Activated T-helper 1 cell treated with anti-CD3 and anti-CD28 coated beads, Interleukin-2, amount 50 U/mL, for 16 hours (primary cell): ENCODE measurements around the gene DHTKD1.
"Not testable (repeated sequence)": the region's sequence is repeated elsewhere in the genome, so short reads cannot be mapped to it uniquely, and the experiment has no call there.

ENCODE experiments used
- DNase-seq, 2 donors: peaks; one replicate each; pipeline ENCODE4 v3.0.0-alpha.2; 2020; ENCODE audit warnings: low read depth in 1 of 2, low spot score in 1 of 2

The DHTKD1 gene

DNA sequence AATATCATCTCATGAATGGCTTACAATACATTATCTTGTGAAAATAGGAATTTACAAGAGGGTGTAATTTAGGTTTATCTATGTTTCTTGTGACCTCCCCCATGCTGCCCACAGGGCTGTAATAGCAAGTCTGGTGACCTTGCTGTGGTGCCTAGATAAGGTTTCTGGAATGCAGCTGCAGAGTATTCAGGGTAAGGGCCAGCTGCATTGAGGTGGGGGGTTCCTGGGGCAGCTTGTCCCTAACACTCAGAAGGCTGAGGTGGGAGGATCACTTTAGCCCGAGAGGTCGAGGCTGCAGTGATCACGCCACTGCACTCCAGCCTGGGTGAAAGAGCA is 5.3 kb upstream of the DHTKD1 start:
- no peak for DNase-seq

DNA sequence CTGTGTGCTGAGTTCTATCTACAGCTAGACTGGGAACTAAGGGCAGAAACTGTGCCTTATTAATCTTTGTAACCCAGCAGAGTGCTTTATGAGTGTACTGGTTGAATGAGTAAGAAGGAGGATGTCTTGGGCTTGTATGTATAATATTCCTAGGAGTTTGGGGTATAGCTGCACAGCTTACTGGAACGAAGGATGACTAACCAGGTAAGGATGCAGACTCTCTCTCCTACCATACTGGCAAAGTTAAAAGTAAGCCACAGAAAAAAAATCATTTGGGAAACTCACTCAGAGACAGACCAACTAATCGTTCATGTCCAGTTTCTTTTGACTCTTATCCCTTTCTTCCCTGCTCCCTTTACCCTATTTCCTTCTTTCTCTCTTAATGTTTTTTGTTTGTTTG is 1.4 kb upstream of the DHTKD1 start:
- DNase-seq: no peak

DNA sequence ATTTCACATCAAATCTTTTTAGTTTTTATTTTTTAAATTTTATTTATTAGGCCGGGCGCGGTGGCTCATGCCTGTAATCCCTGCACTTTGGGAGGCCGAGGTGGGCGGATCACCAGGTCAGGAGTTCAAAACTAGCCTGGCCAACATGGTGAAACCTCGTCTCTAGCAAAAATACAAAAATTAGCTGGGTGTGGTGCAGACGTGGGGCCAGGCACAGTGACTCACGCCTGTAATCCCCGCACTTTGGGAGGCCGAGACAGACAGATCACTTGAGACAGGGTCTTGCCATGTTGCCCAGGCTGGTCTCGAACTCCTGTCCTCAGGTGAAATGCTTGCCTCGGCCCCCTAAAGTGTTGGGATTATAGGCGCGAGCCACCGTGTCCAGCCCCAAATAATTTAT is 2.7 kb downstream of the DHTKD1 start:
- not testable (repeated sequence) for DNase-seq

DNA sequence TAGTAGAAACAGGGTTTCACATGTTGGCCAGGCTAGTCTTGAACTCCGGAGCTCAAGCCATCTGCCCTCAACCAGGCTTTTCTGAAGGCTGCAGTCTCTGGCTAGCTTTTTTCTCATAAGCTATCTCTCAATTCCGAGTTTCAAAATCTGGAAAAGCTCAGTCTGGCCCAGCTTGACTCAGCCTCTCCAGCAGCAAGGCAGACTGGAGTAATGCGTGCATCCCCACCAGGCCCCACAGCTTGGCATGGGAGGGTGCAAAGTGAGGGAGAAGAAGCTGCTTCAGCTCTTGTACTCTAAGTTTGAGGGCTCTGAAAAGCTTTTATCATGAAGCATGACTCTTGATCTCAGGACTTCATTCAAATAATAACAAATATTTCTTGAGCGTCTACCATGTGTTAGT is 4.8 kb downstream of the DHTKD1 start:
- no peak for DNase-seq

DNA sequence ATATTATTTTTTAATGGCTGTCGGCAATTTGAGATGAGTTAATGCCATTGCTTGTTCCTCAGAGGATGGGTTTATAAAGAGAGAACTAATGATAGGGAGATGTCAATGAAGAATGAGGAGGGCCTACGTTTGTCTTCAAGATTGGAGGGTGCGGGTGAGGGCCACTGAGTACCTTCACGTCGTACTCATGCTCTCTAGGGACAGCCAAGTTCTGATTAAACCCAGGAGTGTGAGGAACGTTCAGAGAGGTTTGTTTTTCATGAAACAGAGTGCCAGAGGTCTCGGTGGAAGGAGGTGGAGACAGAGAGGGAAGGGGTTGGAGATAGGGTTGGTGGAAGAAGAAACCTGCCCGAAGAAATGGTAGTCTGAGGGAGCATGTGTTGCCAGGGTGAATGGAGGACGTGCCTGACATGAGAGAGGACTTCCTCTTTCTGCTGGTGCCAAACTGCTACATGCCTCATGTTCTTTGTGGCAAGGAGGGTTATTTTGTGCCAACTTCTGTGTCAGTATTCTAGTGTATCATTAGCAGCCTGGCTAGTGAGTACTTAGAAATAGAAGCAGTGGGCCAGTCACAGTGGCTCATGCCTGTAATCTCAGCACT is 8.9 kb downstream of the DHTKD1 start:
- DNase-seq: no peak

DNA sequence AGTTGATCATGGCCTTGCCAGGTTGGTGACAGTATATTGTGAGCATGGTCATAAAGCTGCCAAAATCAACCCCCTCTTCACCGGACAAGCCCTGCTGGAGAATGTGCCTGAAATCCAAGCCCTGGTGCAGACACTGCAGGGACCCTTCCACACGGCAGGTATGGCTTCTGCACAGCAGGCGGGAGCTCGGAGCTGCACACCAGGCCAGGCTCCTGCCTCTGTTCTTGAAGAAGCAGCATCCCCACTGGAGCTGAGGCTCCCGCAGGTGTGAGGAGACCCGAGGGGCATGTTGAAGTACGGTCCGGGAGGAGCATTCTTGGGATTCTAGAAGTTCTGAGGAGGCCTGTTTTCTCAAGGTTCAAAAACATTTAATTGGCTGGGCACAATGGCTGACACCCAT is 12.7 kb downstream of the DHTKD1 start:
- no peak for DNase-seq

DNA sequence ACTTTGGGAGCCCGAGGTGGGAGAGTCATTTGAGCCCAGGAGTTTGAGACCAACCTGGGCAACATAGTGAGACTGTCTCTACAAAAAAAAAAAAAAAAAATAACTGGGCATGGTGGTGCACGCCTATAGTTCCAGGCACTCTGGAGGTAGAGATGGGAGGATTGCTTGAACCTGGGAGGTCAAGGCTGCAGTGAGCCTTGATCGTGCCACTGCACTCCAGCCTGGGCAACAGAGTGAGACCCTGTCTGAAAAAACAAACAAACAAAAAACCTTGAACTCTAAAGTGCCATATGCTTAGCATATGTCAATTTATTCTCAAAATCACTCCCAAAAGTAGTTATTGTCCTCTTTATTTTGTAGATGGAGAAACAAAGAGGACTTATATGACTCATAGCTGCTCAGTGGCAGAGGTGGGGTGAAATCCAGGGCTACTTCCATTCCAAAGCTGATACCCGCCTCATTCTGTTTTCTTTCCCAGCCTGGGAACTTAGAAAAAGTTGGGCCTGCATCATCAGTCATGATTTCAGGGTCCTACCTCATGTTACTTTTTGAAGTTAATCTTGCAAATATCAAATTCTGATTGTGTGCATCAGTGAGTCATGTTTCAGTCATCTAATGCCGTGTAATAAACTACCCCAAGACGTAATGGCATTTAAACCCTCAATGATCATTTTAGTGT is 13.3 kb downstream of the DHTKD1 start:
- no peak for DNase-seq

DNA sequence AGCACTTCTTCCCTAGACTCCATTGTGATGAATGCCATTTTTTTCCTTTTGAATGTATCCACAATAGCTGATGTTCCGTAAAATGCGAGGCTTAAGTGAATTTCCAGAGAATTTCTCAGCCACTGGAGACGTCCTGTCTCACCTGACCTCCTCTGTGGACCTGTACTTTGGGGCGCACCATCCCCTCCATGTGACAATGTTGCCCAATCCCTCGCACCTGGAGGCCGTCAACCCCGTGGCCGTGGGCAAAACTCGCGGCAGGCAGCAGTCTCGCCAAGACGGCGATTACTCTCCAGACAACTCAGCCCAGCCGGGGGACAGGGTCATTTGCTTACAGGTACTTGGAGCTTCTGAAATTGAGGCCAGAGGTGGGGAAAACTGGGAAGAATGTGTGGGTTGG is 20.2 kb downstream of the DHTKD1 start:
- DNase-seq: no peak

DNA sequence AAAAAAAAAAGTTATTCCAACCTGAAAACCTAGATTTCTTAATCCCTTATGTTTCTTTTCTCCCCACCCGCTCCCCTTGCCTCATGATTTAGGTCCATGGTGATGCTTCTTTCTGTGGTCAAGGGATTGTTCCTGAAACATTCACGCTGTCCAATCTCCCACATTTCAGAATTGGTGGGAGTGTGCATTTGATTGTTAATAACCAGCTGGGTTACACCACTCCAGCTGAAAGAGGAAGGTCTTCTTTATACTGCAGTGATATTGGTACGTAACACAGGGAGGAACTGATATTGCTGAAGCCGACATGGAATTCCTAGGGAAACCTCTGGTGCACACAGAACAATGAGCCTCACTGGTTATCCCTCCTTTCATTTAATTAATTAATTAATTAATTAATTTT is 22.7 kb downstream of the DHTKD1 start:
- no peak for DNase-seq

DNA sequence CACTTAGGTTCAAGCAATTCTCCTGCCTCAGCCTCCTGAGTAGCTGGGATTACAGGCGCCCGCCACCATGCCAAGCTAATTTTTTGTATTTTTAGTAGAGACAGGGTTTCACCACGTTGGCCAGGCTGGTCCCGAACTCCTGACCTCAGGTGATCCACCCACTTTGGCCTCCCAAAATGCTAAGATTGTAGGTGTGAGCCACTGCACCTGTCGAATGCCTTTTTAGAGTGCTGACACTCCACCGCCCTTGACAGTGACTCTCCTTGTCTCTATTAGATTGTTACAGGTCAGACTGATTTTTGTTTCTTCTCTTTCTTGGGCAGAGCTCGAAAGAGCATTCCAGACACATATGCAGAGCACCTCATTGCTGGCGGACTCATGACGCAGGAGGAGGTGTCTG is 28.6 kb downstream of the DHTKD1 start:
- DNase-seq: not testable (repeated sequence)

DNA sequence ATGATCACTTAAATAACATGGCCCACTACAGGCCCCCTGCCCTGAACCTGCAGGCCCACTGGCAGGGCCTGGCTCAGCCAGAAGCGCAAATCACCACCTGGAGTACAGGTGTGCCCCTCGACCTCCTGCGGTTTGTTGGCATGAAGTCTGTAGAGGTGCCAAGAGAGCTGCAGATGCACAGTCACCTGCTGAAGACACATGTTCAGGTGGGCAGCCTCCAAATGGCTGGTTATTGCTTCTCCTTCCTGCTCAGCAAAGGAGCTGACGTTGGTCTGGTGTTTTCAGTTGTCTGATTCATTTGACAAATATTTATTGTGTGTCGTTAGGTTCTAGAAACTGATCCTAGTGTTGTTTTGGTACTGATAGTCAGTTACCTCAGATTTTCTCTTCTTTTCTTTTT is 29.0 kb downstream of the DHTKD1 start:
- DNase-seq: no peak

DNA sequence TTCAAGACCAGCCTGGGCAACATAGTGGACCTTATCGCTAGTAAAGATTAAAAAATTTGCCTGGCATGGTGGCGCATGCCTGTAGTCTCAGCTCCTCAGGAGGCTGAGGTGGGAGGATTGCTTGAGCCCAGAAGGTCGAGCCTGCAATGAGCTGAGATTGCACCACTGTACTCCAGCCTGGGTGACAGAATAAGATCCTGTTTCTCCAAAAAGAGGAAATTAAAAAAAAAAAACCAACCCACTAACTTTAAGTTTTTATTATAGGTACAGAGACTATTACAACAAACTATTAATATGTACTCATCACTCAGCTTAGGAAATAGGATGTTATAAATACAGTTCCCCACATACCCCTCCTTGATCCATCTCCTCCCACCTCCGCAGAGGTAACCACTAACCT is 30.2 kb downstream of the DHTKD1 start:
- DNase-seq: no peak

DNA sequence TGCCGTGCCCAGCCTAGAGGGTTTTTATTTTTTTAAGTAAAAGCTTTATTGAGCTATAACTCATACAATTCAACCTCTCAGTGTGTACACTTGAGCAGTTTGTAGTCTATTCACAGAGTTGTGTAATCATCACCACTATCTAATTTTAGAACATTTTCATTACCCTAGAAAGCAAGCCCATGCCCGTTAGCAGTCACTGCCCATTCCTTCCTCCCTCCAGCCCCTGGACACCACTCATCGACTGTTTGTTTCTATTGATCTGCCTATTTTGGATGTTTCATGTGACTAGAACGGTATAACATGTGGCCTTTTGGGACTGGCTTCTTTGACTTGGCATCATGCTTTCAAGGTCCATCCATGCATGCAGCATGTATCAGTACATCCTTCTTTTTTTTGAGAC is 35.0 kb downstream of the DHTKD1 start:
- DNase-seq: no peak

DNA sequence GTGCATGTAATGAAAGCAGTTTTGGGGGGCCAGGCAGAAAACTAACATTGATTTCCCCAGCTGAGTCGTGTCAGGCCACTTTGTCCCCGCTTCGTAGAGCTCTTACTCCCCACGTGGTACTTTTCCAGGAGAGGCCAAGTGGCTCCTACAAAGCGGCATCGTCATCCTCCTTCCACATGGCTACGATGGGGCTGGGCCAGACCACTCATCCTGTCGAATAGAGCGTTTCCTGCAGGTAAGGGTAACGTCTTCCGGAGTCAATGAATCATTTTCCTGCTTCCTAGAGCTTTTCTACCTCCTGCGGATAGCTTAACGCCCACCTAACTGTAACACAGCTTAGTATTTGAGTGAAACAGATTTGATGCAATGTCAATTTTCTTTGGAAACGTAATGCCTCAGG is 39.0 kb downstream of the DHTKD1 start:
- DNase-seq: no peak

DNA sequence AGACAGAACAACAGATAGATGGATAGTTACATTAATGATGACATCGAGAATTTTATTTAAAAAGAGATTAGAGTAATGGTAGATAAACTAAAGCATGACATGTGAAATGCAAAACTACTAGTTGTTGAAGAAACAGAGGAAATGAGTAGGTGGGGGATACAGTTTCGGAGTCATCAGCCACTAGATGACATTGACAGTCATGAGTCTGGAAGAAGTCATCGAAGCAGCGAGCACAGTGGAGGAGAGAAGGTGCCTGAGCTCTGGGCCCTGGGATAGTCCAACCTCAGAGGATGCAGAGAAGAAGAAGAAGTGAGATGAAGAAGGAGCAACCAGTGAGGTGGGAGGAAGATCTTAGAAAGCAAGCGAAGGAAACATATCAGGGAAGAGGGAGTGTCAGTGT is 40.5 kb downstream of the DHTKD1 start:
- DNase-seq: no peak

DNA sequence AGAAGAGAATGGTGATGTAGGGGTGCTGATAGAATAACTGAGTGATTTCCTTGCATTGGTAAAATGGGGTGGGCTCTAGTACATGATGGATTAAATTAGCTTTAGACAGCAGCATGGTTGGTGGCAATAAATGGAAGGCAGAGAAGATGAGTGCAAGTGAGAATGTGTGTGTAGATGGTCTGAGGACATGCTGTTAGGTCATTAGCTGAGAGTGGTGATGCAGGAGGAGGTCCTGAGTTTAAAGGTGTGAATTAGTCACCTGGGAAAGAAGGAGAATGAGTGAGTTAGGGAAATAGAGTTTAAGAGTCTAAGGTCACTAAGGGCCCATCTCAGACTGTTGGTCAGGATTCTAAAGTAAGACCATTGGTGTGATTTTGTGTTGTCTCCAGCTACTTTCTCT is 42.8 kb downstream of the DHTKD1 start:
- DNase-seq: no peak

DNA sequence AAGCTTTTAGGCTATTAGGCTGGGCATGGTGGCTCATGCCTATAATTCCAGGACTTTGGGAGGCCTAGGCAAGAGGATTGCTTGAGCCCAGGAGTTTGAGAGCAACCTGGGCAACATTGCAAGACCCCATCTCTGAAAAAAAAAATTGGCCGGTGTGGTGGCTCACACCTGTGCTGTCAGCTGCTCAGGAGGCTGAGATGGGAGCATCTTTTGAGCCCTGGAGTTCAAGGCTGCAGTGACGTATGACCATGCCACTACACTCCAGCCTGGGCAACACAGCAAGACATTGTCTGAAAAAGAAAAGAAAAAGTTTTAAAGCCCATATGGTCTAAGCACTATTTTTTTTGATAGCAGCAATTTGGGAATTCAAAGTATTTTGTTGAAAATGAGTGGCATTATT is 44.9 kb downstream of the DHTKD1 start:
- DNase-seq: no peak

DNA sequence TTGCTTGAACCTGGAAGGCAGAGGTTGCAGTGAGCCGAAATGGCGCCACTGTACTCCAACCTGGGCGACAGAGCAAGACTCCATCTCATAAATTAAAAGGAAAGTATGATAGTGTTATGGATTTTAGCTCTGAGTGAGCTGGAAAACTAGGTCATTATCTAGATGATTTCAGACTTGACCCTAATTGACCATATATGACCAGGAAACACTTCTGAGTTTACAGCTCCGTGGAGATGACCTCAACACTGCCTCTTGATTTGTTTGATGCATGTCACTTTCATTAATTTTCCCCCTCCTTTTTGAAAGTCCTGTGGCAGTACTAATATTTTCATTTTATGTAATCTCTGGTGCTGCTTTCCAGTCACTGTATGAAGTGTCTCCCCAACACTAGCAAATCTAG is 52.9 kb downstream of the DHTKD1 start:
- DNase-seq: no peak

DNA sequence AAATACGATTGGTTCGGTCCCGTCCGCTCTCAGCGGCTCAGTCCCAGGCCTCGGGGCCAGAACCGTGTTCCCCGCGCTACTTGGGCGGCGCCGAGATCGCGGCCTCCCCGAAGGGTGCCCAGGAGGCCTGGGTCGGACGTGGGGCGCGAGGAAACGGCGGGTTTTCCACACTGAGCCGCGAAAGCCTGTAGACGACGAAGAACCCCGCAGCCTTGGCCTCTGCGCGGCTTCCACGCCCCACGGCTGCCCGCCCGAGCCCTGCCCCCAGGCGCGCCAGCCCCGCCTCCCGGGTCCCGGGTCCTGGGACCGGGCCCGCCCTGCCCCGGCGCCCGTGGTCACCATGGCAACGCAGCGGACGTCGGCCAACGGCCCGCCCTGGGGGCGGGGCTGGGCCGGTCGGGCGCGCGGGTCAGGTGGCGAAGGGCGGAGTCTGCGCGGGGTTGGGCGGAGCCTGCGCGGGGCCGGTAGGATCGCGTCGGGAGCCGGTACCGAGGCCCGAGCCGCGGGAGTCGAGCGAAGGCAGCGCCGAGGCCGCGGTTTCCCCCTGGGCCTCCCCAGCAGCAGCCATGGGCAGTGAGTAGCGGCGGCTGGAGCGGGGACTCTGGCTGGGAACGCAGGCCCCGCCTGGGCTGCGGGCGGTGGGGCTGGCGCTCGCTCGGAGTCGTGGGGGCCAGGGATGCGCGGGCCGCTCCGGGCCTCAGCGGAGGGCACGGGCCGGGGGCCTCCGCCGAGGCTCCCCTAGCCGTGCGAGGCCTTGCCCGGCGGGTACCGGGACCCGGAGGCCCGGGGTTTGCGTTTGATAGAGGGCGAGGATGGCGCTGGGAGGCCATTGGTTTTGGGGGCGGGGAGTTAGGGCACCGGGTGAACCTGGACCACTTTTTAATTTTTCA is 60.7 kb downstream of the DHTKD1 start, which contains the start of gene SEC61A2:
Gene SEC61A2, plus strand, starts transcription at position 456 of the 890 bp plus-strand sequence. Its CDS starts 111 bp downstream, at position 567.
- peak; percentile 98 for DNase-seq

DNA sequence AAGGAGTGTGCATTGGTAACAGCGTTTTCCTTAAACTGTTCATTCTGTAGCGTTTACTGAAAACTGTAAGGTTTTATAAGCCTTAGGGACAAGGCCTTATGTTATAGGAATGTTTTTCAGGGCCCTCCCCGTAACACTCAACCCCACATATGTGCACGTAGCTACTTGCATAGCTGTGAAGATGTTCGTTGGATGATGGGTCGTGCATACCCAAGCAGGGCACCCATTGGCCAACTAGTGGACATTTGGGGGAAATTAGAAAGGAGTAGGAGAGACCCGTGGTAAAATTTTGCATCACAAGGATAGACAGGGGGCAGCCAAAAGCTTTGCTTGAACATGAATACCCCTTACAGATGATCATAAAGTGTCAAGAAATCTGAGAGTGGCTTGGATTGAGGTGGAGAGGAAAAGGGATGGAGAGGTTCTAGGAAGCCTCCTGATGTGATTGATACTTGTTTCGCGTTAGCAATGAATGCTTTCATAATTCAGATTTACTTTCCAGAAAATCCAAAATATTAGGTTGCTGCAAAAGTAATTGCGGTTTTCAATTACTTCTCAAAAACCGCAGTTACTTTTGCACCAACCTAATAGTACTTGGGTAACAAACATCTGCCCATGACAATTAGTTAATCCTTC is 61.6 kb downstream of the DHTKD1 start:
- no peak for DNase-seq

DNA sequence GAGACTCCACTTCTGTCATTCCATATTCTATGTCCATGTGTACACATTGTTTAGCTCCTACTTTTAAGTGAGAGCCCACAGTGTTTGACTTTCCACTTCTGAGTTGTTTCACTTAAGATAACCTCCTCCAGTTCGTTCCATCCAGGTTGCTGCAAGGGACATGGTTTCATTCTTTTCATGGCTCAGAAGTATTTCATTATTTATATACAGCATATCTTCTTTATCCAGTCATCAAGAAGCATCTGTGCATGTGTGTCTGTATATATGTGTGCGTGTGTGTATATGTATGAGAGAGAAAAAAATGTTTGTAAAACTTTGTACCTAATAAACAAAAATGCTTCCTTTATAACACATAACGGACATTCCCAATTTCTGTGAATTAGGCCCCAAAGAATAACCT is 66.9 kb downstream of the DHTKD1 start:
- DNase-seq: no peak

DNA sequence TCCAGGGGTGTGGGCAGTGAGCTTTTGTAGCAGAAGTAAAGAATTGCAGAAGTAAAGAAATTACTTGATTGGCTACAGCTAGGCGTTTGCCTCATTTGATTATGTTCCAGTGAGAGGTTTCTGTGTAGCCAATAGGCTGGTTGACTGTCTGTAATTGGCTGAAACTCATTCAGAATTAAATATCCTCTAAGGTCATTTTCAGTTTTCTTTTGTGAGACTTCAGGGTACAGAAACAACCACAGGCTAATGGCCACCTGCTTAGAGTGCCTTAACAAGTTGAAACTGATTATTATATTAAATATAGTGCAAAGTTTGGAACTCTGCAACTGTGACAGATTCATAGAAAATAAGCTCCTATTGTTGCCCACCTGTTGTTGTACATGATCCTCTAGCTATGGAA is 71.3 kb downstream of the DHTKD1 start:
- no peak for DNase-seq
